ENCODE results near the gene HMGB3. TPM values are rescaled to one million over a fixed set of nuclear protein-coding genes. Genes with fewer than 3 reads are reported as not detected.

HMGB3 gene
- total RNA-seq, 1 donor from 2014 or later: 16.0 TPM

Other genes with a start within 250 kb of the HMGB3 start
- gene CD99L2, start 84.7 kb upstream of the HMGB3 start, total RNA-seq: 49.5 and 50.5 TPM in 2 replicates
- not detected in 2 replicates for gene GPR50, start 193.2 kb downstream of the HMGB3 start, total RNA-seq